DOHH2 (cell line): ENCODE results near the gene ZPR1.

Source experiments
- EZH2phosphoT487 ChIP-seq: fragments of 200-600 bp; sonication (generic); IDR thresholded peaks from 2 replicates; pipeline ENCODE4 v1.6.1; 2017; ENCODE audit warnings: borderline replicate concordance, mild to moderate bottlenecking, antibody characterized with exemption, low read length, moderate library complexity, mixed read lengths
- TF ChIP-seq, protein P1 (sequence below): fragments of 200-600 bp; sonication (generic); IDR thresholded peaks from one replicate; pipeline ENCODE4 v1.5.1; 2014; ENCODE audit warnings: antibody characterized with exemption, mild to moderate bottlenecking, low read depth, low read length; ENCODE audit not compliant: poor library complexity, severe bottlenecking

DNA sequence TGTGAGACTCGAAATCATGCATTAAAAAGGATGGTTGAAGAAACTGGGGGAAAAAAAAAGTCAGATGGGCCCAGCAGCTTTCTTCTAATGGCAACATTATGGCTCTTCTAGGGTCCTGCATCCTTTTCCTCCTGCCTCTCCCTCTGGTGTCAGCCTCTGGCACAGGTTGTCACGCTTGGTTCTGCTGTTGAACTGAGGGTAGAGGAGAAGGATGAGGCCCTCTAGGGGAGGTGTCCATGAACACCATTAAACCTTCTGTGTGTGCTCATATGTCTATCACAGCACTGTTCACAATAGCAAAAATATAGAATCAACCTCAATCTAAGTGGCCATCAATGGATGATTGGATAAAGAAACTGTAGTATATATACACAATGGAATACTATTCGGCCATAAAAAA lies 51.1 kb downstream of the ZPR1 start:
- TF ChIP-seq, protein P1, sequence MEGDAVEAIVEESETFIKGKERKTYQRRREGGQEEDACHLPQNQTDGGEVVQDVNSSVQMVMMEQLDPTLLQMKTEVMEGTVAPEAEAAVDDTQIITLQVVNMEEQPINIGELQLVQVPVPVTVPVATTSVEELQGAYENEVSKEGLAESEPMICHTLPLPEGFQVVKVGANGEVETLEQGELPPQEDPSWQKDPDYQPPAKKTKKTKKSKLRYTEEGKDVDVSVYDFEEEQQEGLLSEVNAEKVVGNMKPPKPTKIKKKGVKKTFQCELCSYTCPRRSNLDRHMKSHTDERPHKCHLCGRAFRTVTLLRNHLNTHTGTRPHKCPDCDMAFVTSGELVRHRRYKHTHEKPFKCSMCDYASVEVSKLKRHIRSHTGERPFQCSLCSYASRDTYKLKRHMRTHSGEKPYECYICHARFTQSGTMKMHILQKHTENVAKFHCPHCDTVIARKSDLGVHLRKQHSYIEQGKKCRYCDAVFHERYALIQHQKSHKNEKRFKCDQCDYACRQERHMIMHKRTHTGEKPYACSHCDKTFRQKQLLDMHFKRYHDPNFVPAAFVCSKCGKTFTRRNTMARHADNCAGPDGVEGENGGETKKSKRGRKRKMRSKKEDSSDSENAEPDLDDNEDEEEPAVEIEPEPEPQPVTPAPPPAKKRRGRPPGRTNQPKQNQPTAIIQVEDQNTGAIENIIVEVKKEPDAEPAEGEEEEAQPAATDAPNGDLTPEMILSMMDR, result no peak
- no peak for TF ChIP-seq EZH2phosphoT487
